GM18498 (cell line): ENCODE results near the gene RWDD3.

Source experiments
- ATAC-seq: cut with Tn5 transposase; IDR thresholded peaks from one replicate; pipeline ENCODE4 v1.9.1; 2021; ENCODE audit warnings: mild to moderate bottlenecking, moderate library complexity; ENCODE audit not compliant: unreplicated experiment

Gene RWDD3

GRCh38 chr1:95281781-95282517, 47.9 kb downstream of the RWDD3 start:
- ATAC-seq = no peak

- no peak for ATAC-seq
Observed at GRCh38 chr1:95282518-95282895, 48.5 kb downstream of the RWDD3 start.

- no peak for ATAC-seq
Observed at GRCh38 chr1:95284420-95284819, 50.4 kb downstream of the RWDD3 start.

- ATAC-seq = no peak
Observed at GRCh38 chr1:95286479-95286878, 52.5 kb downstream of the RWDD3 start.

GRCh38 chr1:95287081-95287480, 53.1 kb downstream of the RWDD3 start:
- no peak for ATAC-seq

- no peak for ATAC-seq
Observed at GRCh38 chr1:95287825-95288224, 53.8 kb downstream of the RWDD3 start.
